ENCODE data around the gene SLCO3A1. TPM values are rescaled to one million over a fixed set of nuclear protein-coding genes. Genes with fewer than 3 reads are reported as not detected.

The SLCO3A1 gene
- total RNA-seq, 2 experiments from 2014 or later, result 8.5 to 40.0 TPM

DNA sequence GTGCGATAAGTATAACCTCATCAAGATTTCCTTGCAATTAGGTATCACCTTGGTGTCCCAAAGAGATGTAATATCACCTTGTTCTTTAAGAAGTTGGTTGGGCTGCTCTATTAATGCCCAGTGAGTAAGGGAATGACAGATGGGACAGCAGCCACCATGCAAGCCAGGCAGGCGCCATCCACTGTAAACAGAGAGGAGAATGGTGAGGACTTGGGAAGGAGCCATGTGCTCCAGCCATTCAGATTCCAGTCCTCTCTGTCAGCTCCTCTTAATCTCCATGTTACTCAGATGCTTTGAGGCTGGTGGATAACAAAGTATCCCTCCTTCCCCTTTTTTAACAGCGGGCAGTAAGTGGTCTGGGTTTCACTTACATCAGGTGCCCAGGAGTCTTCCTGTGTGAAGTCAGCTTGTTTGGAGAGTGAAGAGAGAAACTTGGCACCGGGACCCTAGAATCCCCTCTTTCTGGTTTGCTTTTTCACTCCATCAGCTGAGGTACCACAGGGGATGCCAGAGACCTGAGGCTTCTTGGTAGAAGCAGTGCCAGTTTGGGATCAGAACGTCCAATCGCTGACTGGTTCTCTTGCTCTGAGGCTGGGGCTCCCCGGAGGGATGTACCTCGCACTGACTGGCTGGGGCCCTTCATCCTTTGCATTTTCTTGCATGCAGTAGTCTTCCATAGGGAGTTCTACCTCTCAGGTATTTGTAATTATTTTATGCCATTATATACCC, 29.5 kb downstream of the SLCO3A1 start:
- Histone ChIP-seq H3K4me3 (ENCODE audit: low read depth, low read length, poor library complexity, severe bottlenecking) (no peak overlapping the region), H3K9me3 (ENCODE audit: low read length) (no peaks in the 10 kb centered on the region), H3K4me2 (ENCODE audit: low read length) (no peak overlapping the region), H3K4me1 (ENCODE audit: insufficient read depth, low read length, poor library complexity, severe bottlenecking) (peaks cover 18% of the 10 kb centered on the region), H3K9me2 (ENCODE audit: insufficient read depth, low read length) (no peaks in the 10 kb centered on the region), H3K27ac (ENCODE audit: low read depth, low read length, poor library complexity, severe bottlenecking) (no peak overlapping the region), H4K20me1 (ENCODE audit: insufficient read depth, low read length) (no peaks in the 10 kb centered on the region; the same call in none of the 2 replicates), H2AFZ (ENCODE audit: low read length) (no peak overlapping the region), H3K79me2 (ENCODE audit: insufficient read depth, low read depth, low read length) (0 out of 2 replicates have a peak, but pooled peaks cover 6% of the 10 kb centered on the region), H3K36me3 (ENCODE audit: insufficient read depth, low read length) (no peaks in the 10 kb centered on the region)
- BruUV-seq (replicated peaks), result no TSS peak
- TF ChIP-seq EZH2phosphoT487 (IDR thresholded peaks at IDR 0.05; ENCODE audit: borderline replicate concordance, low read depth, low read length), result no peak
- TF ChIP-seq, protein P1, sequence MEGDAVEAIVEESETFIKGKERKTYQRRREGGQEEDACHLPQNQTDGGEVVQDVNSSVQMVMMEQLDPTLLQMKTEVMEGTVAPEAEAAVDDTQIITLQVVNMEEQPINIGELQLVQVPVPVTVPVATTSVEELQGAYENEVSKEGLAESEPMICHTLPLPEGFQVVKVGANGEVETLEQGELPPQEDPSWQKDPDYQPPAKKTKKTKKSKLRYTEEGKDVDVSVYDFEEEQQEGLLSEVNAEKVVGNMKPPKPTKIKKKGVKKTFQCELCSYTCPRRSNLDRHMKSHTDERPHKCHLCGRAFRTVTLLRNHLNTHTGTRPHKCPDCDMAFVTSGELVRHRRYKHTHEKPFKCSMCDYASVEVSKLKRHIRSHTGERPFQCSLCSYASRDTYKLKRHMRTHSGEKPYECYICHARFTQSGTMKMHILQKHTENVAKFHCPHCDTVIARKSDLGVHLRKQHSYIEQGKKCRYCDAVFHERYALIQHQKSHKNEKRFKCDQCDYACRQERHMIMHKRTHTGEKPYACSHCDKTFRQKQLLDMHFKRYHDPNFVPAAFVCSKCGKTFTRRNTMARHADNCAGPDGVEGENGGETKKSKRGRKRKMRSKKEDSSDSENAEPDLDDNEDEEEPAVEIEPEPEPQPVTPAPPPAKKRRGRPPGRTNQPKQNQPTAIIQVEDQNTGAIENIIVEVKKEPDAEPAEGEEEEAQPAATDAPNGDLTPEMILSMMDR (conservative IDR thresholded peaks at IDR 0.05; ENCODE audit: low read length), result no peak
- ChIA-PET POLR2A (no interaction called here), CTCF (ENCODE audit: unreplicated experiment) (no interaction called here)
- intact Hi-C loops (cut with micrococcal nuclease; ENCODE audit: unreplicated experiment), result no loop called here
- DNase-seq (ENCODE audit: low spot score), result no peak

DNA sequence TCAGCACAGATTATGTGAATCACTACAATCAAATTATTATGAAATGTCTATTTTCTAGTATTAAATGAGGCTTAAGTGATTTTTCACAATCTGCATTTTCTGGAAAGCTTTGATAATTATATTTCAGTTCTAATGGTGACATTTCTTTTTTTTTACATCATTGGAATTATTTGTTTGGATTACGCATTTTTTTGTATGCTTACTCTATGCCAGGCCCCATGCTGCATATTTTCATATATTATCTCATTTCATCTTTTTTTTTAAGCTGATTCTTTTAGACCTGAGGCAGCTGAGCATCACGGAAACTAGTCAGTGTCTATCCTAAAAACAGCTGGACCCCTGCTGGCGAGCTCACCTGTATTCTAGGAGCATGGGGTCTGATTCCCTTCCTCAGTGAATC, 31.1 kb downstream of the SLCO3A1 start:
- Histone ChIP-seq H3K9me2 (ENCODE audit: insufficient read depth, low read length) (no peaks in the 10 kb centered on the region), H2AFZ (ENCODE audit: low read length) (no peak overlapping the region), H3K9me3 (ENCODE audit: low read length) (no peaks in the 10 kb centered on the region), H3K79me2 (ENCODE audit: insufficient read depth, low read depth, low read length) (0 out of 2 replicates have a peak, but pooled peaks cover 8% of the 10 kb centered on the region), H3K4me3 (ENCODE audit: low read depth, low read length, poor library complexity, severe bottlenecking) (no peak overlapping the region), H3K4me2 (ENCODE audit: low read length) (no peak overlapping the region), H4K20me1 (ENCODE audit: insufficient read depth, low read length) (no peaks in the 10 kb centered on the region; the same call in none of the 2 replicates), H3K27ac (ENCODE audit: low read depth, low read length, poor library complexity, severe bottlenecking) (no peak overlapping the region), H3K36me3 (ENCODE audit: insufficient read depth, low read length) (no peaks in the 10 kb centered on the region), H3K4me1 (ENCODE audit: insufficient read depth, low read length, poor library complexity, severe bottlenecking) (peaks cover 18% of the 10 kb centered on the region)
- TF ChIP-seq, protein P1 (conservative IDR thresholded peaks at IDR 0.05; ENCODE audit: low read length), result no peak
- TF ChIP-seq EZH2phosphoT487 (IDR thresholded peaks at IDR 0.05; ENCODE audit: borderline replicate concordance, low read depth, low read length), result no peak
- intact Hi-C loops (cut with micrococcal nuclease; ENCODE audit: unreplicated experiment), result no loop called here
- ChIA-PET POLR2A (no interaction called here), CTCF (ENCODE audit: unreplicated experiment) (no interaction called here)
- DNase-seq (ENCODE audit: low spot score), result no peak
- no TSS peak for BruUV-seq (replicated peaks)

DNA sequence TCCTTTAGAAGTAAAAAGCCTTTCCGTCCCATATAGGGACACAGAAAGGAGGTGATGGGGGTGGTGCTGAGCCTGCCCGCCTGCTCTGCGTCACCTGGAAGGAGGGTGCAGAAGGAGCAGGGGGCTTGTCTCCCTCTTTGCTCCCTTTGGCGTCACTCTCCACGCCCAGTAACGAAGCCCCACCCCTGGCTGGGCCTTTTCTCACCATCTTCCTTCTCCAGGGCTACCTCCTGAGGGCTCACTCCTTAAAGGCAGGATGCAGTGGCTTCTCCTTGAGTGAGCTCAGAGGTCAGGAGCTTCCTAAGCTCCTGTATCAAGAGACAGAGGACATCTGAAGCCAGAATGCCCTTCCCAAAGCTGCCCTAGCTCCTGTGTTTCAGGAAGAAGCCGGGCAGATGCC, 31.5 kb downstream of the SLCO3A1 start:
- TF ChIP-seq, protein P1 (conservative IDR thresholded peaks at IDR 0.05; ENCODE audit: low read length), result no peak
- TF ChIP-seq EZH2phosphoT487 (IDR thresholded peaks at IDR 0.05; ENCODE audit: borderline replicate concordance, low read depth, low read length), result no peak
- Histone ChIP-seq H3K9me2 (ENCODE audit: insufficient read depth, low read length) (no peaks in the 10 kb centered on the region), H2AFZ (ENCODE audit: low read length) (no peak overlapping the region), H3K4me2 (ENCODE audit: low read length) (no peak overlapping the region), H3K4me3 (ENCODE audit: low read depth, low read length, poor library complexity, severe bottlenecking) (no peak overlapping the region), H3K4me1 (ENCODE audit: insufficient read depth, low read length, poor library complexity, severe bottlenecking) (peaks cover 18% of the 10 kb centered on the region), H4K20me1 (ENCODE audit: insufficient read depth, low read length) (no peaks in the 10 kb centered on the region; the same call in none of the 2 replicates), H3K9me3 (ENCODE audit: low read length) (no peaks in the 10 kb centered on the region), H3K79me2 (ENCODE audit: insufficient read depth, low read depth, low read length) (0 out of 2 replicates have a peak, but pooled peaks cover 8% of the 10 kb centered on the region), H3K27ac (ENCODE audit: low read depth, low read length, poor library complexity, severe bottlenecking) (no peak overlapping the region), H3K36me3 (ENCODE audit: insufficient read depth, low read length) (no peaks in the 10 kb centered on the region)
- BruUV-seq (replicated peaks), result no TSS peak
- CTCF ChIA-PET (ENCODE audit: unreplicated experiment), result interaction anchor here (0.6 kb wide), 1 partner anchor 21 kb away, joined by 3 read pairs; no protein-coding TSS in a partner anchor
- DNase-seq (ENCODE audit: low spot score), result no peak
- intact Hi-C loops (cut with micrococcal nuclease; ENCODE audit: unreplicated experiment), result no loop called here
- POLR2A ChIA-PET, result no interaction called here
